Effector memory CD8-positive, alpha-beta T cell (primary cell): ENCODE measurements around the gene PRR35.
"Not testable (repeated sequence)": the region's sequence is repeated elsewhere in the genome, so short reads cannot be mapped to it uniquely, and the experiment has no call there.

Experiments
- ATAC-seq: fragments of 150-1000 bp; cut with Tn5 transposase; replicated peaks from 2 replicates; pipeline ENCODE4 v1.10.0; 2021; ENCODE audit warnings: mild to moderate bottlenecking, moderate library complexity
- DNase-seq, 3 experiments: peaks; one replicate each; pipeline ENCODE4 v3.0.0; 2021
- H3K27ac Mint-ChIP-seq, 2 donors: one replicate each; pipeline ENCODE4 v1.8.0; 2022; ENCODE audit warnings: mild to moderate bottlenecking in 2 of 2, mixed read lengths in 2 of 2, moderate library complexity in 2 of 2
- H3K27me3 Mint-ChIP-seq, 2 donors: one replicate each; pipeline ENCODE4 v1.8.0; 2022; ENCODE audit warnings: mixed read lengths in 2 of 2
- H3K36me3 Mint-ChIP-seq: one replicate; pipeline ENCODE4 v1.8.0; 2022; ENCODE audit warnings: mild to moderate bottlenecking, moderate library complexity, mixed read lengths; ENCODE audit not compliant: insufficient read depth
- H3K4me1 Mint-ChIP-seq, 2 donors: one replicate each; pipeline ENCODE4 v1.8.0; 2022; ENCODE audit warnings: low read depth in 2 of 2, mixed read lengths in 2 of 2
- H3K4me3 Mint-ChIP-seq, 2 donors: one replicate each; pipeline ENCODE4 v1.8.0; 2022; ENCODE audit warnings: mild to moderate bottlenecking in 2 of 2, mixed read lengths in 2 of 2, moderate library complexity in 2 of 2
- H3K9me3 Mint-ChIP-seq, 2 donors: one replicate each; pipeline ENCODE4 v1.8.0; 2022; ENCODE audit warnings: mixed read lengths in 2 of 2

PRR35 gene

GRCh38 chr16:597655-598054 lies 37.5 kb downstream of the PRR35 start:
- H3K4me3 Mint-ChIP-seq, H3K27me3 Mint-ChIP-seq, H3K27ac Mint-ChIP-seq, DNase-seq, ATAC-seq, H3K9me3 Mint-ChIP-seq: not testable (repeated sequence)
- Mint-ChIP-seq H3K36me3 (peaks cover 13% of the 10 kb centered on the region), H3K4me1 (peaks cover 26 to 28% of the 10 kb centered on the region in 2 donors)

- DNase-seq (no peak), ATAC-seq (no peak)
- peaks cover 13% of the 10 kb centered on the region for H3K36me3 Mint-ChIP-seq
- peaks cover 28 to 32% of the 10 kb centered on the region in 2 donors for H3K4me1 Mint-ChIP-seq
- no peaks in the 10 kb centered on the region for H3K9me3 Mint-ChIP-seq
- no peaks in the 10 kb centered on the region for H3K27me3 Mint-ChIP-seq
- peak overlapping the region in 1 of 2 donors; percentile 70 for H3K27ac Mint-ChIP-seq
- no peak overlapping the region for H3K4me3 Mint-ChIP-seq
Observed at GRCh38 chr16:598823-599739, 38.9 kb downstream of the PRR35 start.

- Mint-ChIP-seq H3K4me3 (no peak overlapping the region), H3K9me3 (no peaks in the 10 kb centered on the region), H3K36me3 (peaks cover 13% of the 10 kb centered on the region), H3K27ac (no peak overlapping the region), H3K27me3 (no peaks in the 10 kb centered on the region), H3K4me1 (peaks cover 19 to 20% of the 10 kb centered on the region in 2 donors)
- ATAC-seq = no peak
- DNase-seq = no peak
Observed at GRCh38 chr16:600781-601180, 40.6 kb downstream of the PRR35 start.

DNA sequence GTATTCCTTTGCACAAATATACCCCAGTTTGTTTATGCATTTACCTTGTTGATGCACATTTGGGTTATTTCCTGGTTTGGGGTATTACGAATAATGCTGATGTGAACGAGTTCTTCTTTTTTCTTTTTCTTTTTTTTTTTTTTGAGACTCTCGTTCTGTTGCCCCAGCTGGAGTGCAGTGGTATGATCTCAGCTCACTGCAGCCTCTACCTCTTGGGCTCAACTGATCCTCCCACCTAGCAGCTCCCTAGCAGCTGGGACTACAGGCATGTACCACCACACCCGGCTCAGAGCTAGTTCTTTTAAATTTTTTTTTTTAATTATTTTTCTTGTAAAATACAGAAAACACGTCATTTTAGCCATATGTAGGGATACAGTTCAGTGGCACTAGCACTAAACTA lies 43.7 kb downstream of the PRR35 start:
- no peak overlapping the region for H3K4me3 Mint-ChIP-seq
- peaks cover 12 to 17% of the 10 kb centered on the region in 2 donors for H3K4me1 Mint-ChIP-seq
- H3K36me3 Mint-ChIP-seq = peaks cover 3% of the 10 kb centered on the region
- ATAC-seq (no peak), DNase-seq (no peak)
- H3K9me3 Mint-ChIP-seq = no peaks in the 10 kb centered on the region
- H3K27me3 Mint-ChIP-seq = no peaks in the 10 kb centered on the region
- H3K27ac Mint-ChIP-seq = peak overlapping the region in 1 of 2 donors; percentile 45

GRCh38 chr16:606656-607307 lies 46.6 kb downstream of the PRR35 start:
- Mint-ChIP-seq H3K4me1 (peaks cover 20 to 27% of the 10 kb centered on the region in 2 donors), H3K9me3 (no peaks in the 10 kb centered on the region), H3K4me3 (no peak overlapping the region), H3K27me3 (no peaks in the 10 kb centered on the region), H3K36me3 (no peaks in the 10 kb centered on the region), H3K27ac (no peak overlapping the region)
- DNase-seq (no peak), ATAC-seq (no peak)

GRCh38 chr16:608019-608418 lies 47.8 kb downstream of the PRR35 start:
- no peak overlapping the region for H3K27ac Mint-ChIP-seq
- peaks cover 20 to 23% of the 10 kb centered on the region in 2 donors for H3K4me1 Mint-ChIP-seq
- H3K4me3 Mint-ChIP-seq = no peak overlapping the region
- H3K9me3 Mint-ChIP-seq = no peaks in the 10 kb centered on the region
- no peaks in the 10 kb centered on the region for H3K27me3 Mint-ChIP-seq
- no peak for ATAC-seq
- DNase-seq = no peak
- no peaks in the 10 kb centered on the region for H3K36me3 Mint-ChIP-seq

- Mint-ChIP-seq H3K27me3 (no peaks in the 10 kb centered on the region), H3K4me3 (no peak overlapping the region), H3K9me3 (no peaks in the 10 kb centered on the region), H3K27ac (no peak overlapping the region), H3K4me1 (peaks cover 12 to 16% of the 10 kb centered on the region in 2 donors), H3K36me3 (no peaks in the 10 kb centered on the region)
- ATAC-seq (no peak), DNase-seq (no peak)
Observed at GRCh38 chr16:609316-609715, 49.1 kb downstream of the PRR35 start.

- no peak overlapping the region for H3K27ac Mint-ChIP-seq
- ATAC-seq (no peak), DNase-seq (no peak)
- H3K4me3 Mint-ChIP-seq = no peak overlapping the region
- H3K4me1 Mint-ChIP-seq = peaks cover 16% of the 10 kb centered on the region in 2 donors
- H3K27me3 Mint-ChIP-seq = no peaks in the 10 kb centered on the region
- no peaks in the 10 kb centered on the region for H3K9me3 Mint-ChIP-seq
- no peaks in the 10 kb centered on the region for H3K36me3 Mint-ChIP-seq
Observed at GRCh38 chr16:609984-610383, 49.8 kb downstream of the PRR35 start.

GRCh38 chr16:610513-611381 lies 50.6 kb downstream of the PRR35 start:
- Mint-ChIP-seq H3K27ac (peak overlapping the region in 1 of 2 donors; percentile 89), H3K27me3 (no peaks in the 10 kb centered on the region), H3K9me3 (no peaks in the 10 kb centered on the region), H3K4me3 (no peak overlapping the region), H3K4me1 (peaks cover 16% of the 10 kb centered on the region in 2 donors), H3K36me3 (no peaks in the 10 kb centered on the region)
- ATAC-seq (peak; percentile 85), DNase-seq (peak; percentile 43 to 48 (median 48))

GRCh38 chr16:615122-615521 lies 54.9 kb downstream of the PRR35 start:
- H3K27me3 Mint-ChIP-seq = no peaks in the 10 kb centered on the region
- ATAC-seq (no peak), DNase-seq (no peak)
- no peak overlapping the region for H3K27ac Mint-ChIP-seq
- H3K36me3 Mint-ChIP-seq = no peaks in the 10 kb centered on the region
- peaks cover 5 to 7% of the 10 kb centered on the region in 2 donors for H3K4me1 Mint-ChIP-seq
- no peak overlapping the region for H3K4me3 Mint-ChIP-seq
- H3K9me3 Mint-ChIP-seq = no peaks in the 10 kb centered on the region
